Skeletal muscle cell (primary cell): ENCODE measurements around the gene ZNF491.
"Not testable (repeated sequence)": the region's sequence is repeated elsewhere in the genome, so short reads cannot be mapped to it uniquely, and the experiment has no call there.

Source experiments
- DNase-seq: peaks from one replicate; pipeline ENCODE4 v3.0.0-alpha.2; 2010; ENCODE audit warnings: low read depth
- H3K4me3 ChIP-seq: 2 replicates; pipeline ENCODE4 v1.5.1; 2011; ENCODE audit warnings: low read depth, mild to moderate bottlenecking, control low read depth, low read length, moderate library complexity

The ZNF491 gene

DNA sequence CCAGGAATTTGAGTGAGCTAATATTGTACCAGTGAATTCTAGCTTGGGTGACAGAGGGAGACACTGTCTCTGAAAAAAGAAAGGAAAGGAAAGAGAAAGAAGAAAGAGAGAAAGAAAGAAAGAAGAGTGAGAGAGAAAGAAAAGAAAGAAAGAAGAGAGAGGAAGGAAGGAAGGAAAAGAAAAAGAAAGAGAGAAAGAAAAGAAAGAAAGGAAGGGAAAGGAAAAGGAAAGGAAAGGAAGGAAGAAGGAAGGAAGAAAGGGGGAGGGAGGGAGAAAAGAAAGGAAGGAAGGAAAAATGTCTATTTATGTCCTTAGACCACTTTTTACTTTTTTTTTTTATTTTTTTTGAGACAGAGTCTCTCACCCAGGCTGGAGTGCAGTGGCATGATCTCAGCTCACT, 5.4 kb upstream of the ZNF491 start:
- H3K4me3 ChIP-seq = no peak overlapping the region
- no peak for DNase-seq

DNA sequence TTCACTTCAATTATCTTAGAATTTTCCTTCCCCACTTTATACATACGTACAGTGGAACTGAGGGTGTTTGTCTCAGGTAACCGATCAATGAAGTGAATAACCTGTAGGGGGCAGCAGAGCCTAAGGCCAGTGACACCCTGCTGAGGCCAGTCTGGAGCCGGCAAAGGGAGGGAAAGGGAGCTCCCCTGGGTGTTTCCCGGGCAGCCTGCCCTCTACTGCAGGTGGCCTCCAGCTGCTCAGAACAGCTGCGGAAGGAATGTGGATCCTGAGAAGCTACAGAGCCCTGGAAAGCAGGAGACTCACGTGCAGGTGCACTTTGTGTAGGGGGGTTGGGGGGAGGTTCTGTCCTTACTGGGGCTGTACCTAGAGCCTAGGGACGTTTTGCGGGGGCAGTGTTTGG, 832 bp upstream of the ZNF491 start:
- no peak overlapping the region for H3K4me3 ChIP-seq
- peak; percentile 29 for DNase-seq

DNA sequence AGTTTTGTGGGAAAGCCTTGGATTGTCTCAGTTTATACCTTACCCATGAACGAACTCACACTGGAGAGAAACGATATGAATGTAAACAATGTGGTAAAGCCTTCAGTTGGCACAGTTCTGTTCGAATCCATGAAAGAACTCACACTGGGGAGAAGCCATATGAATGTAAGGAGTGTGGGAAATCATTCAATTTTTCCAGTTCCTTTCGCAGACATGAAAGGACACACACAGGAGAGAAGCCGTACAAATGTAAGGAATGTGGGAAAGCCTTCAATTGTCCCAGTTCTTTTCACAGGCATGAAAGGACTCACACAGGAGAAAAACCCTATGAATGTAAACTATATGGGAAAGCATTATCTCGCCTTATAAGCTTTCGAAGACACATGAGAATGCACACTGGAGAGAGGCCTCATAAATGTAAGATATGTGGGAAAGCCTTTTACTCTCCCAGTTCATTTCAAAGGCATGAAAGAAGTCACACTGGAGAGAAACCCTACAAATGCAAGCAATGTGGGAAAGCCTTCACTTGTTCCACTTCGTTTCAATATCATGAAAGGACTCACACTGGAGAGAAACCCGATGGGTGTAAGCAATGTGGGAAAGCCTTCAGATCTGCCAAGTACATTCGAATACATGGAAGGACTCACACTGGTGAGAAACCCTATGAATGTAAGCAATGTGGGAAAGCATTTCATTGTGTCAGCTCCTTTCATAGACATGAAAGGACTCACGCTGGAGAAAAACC, 8.2 kb downstream of the ZNF491 start:
- DNase-seq = no peak
- H3K4me3 ChIP-seq = no peak overlapping the region

- H3K4me3 ChIP-seq = no peak overlapping the region
- no peak for DNase-seq
Measured at GRCh38 chr19:11807099-11807380, 8.7 kb downstream of the ZNF491 start.

DNA sequence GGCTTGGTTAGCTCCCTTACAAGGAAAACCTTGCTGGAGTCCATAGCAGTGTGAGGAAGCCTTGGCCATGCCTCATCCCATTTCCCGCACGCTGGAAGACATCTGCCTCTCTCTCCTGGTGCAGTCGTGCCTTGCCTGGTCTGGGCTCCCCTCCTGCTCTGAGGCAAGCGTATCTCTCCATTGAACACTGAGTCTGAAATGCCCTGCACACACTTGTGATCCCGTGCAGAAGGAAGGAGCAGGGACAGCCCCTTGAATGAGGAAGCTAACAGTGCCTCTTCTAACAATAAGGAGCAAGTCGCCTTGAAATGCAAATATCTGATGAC, 15.3 kb downstream of the ZNF491 start:
- peak overlapping the region; percentile 65 for H3K4me3 ChIP-seq
- no peak for DNase-seq

GRCh38 chr19:11814029-11814699, 15.8 kb downstream of the ZNF491 start, which contains the start of gene ZNF440:
Gene ZNF440, plus strand, starts transcription at chr19:11814273. Its CDS starts 175 bp downstream, at chr19:11814448.
- peak; percentile 78 for DNase-seq
- H3K4me3 ChIP-seq = peak within 1 kb of the TSS; percentile 65

DNA sequence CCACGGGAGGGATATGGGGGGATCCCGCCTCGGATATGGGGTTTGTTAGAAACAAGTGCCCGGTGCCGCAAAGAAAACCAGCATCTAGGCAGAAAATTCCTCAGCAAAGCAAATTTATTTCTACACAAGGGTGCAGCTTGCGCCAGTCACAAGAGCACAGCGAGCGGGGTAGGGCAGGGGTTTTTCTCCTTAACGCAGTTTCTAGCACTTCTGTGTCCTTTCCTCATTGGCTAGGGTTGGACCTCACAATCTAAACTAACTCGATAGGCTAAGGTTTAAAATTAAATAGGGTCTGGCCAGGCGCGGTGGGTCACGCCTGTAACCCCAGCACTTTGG, 16.3 kb downstream of the ZNF491 start:
- H3K4me3 ChIP-seq = peak overlapping the region; percentile 65
- no peak for DNase-seq

GRCh38 chr19:11821474-11822109, 23.3 kb downstream of the ZNF491 start:
- H3K4me3 ChIP-seq = no peak overlapping the region
- DNase-seq = no peak

- DNase-seq, H3K4me3 ChIP-seq: not testable (repeated sequence)
Measured at GRCh38 chr19:11828957-11829876, 30.9 kb downstream of the ZNF491 start.

- no peak overlapping the region for H3K4me3 ChIP-seq
- no peak for DNase-seq
Measured at GRCh38 chr19:11832253-11832912, 34.1 kb downstream of the ZNF491 start.

DNA sequence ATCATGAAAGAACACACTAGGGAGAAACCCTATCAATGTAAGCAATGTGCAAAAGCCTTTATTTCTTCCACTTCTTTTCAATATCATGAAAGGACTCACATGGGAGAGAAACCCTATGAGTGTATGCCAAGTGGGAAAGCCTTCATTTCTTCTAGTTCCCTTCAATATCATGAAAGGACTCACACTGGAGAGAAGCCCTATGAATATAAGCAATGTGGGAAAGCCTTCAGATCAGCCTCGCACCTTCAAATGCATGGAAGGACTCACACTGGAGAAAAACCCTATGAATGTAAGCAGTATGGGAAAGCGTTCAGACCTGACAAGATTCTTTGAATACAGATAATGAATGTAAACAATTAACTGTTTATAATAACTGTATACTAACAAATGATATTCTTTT, 35.2 kb downstream of the ZNF491 start:
- H3K4me3 ChIP-seq = no peak overlapping the region
- no peak for DNase-seq

DNA sequence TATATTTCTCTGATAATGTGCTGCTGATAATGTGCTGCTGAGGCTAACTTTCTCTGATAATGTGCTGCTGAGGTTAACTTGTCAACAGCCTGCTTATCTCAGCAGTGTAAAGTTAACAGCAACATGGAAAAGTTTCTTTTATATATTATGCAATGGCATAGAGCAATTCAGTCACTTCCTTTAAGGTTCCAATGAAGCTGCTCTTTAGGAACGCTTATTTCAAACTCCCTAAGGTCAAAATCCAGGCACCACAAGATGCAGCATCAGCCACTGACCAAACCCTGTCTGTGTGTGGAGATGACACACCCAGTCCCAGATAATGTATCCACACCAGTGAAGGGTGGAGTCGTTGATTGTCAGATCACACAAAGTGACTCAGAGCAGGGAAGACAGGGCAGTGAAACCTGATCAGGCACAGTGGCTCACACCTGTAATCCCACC, 37.3 kb downstream of the ZNF491 start:
- not testable (repeated sequence) for DNase-seq, H3K4me3 ChIP-seq

DNA sequence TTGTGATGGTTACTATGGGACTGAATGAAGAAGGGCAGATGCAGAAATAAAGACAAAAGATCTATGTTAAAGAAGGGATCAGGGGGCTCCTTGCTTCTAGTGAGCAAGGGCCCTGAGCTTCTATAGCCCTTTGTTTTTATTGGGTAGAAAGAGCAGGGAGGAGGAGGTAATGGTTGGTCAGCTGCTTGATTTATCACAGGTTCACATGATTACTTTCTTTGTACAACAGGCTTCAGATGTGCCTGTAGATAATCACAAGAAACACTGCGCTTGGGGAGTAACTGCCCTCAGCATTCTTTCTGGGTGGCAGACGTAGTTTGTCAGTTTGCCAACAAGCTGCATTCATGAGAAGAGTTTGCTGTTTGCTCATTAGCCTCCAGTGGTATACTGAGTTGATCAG, 45.4 kb downstream of the ZNF491 start:
- H3K4me3 ChIP-seq = no peak overlapping the region
- DNase-seq = no peak

- H3K4me3 ChIP-seq, DNase-seq: not testable (repeated sequence)
Measured at GRCh38 chr19:11847615-11848014, 49.3 kb downstream of the ZNF491 start.

DNA sequence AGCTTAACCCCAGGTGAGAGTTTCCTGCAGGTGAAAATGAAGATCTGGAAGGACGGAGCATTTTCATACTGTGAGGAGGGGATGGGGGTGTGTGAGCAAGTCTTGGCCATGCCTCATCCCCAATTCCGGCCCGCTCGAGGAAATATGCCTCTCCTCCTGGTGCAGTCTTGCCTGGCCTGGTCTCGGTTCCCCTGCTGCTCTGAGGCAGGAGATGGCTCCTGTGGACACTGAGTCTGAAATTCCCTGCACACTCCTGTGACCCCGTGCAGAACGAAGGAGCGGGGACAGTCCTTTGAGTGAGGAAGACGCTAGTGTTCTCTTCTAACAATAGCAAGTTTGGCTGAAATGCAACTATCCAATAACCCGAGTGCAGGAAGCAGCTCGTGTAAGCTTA, 49.9 kb downstream of the ZNF491 start:
- DNase-seq = no peak
- H3K4me3 ChIP-seq = peak overlapping the region; percentile 41

DNA sequence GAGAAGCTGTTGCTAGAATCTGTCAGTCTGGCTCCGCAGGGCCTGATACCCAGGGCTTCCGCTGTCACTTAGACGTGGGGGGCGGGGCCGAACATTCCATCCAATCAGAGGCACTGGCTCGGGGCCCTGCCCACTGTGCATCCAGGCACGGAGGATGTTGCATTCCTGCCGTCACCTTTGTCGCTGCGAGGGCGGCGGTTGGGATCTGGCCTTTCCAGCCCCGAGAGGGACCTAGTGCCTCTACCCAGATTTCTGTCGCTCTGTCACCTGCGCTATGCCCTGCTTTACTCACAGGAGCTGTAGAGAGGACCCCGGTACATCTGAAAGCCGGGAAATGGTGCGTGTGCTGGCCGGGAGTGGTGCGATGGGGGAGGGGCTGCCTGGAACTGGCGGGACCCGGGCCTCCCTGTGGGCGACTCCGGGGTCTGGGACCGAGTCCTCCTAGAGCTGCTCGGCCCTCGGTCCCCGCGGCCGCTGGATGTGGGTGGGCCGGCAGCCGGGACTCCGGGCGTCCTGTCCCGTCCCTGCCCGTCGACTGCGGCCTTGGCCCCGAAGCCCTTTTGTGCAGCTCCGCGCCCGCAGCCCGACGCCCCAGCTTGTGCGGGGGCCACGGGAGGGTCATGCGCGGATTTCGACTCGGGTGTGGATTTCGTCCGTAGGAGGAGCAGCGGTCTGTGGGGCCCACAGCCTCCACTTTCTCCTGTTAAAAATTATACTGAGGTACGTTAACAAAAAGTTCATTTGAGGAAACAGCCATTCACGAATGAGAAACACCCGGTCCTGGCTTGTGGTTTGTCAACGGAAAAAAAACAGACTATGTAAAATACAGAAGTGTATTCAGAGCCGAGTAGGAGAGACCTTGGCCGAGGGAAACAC, 50.5 kb downstream of the ZNF491 start, which contains the start of gene ZNF439:
TSS of gene ZNF439 (plus strand) at position 133 of the 876 bp plus-strand sequence. CDS start at position 275, 142 bp downstream.
- peak within 1 kb of the TSS; percentile 41 for H3K4me3 ChIP-seq
- no peak for DNase-seq

DNA sequence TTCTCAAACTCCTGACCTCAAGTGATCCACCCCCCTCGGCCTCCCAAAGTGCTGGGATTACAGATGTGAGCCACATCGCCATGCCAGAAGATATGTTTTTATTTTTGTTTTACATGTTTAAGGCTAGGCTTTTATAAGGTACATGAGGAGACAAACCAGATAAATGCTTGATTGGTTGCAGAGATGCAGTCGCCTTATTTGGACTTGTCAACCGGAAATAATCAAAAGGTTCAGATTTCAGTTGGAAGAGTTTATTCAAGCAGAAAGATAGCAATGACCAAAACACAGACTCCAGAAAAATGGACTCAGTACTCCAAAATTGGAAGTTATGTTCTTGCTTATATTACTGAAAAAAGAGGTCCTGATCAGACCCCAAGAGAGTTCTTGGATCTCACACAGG, 52.0 kb downstream of the ZNF491 start:
- not testable (repeated sequence) for H3K4me3 ChIP-seq, DNase-seq

DNA sequence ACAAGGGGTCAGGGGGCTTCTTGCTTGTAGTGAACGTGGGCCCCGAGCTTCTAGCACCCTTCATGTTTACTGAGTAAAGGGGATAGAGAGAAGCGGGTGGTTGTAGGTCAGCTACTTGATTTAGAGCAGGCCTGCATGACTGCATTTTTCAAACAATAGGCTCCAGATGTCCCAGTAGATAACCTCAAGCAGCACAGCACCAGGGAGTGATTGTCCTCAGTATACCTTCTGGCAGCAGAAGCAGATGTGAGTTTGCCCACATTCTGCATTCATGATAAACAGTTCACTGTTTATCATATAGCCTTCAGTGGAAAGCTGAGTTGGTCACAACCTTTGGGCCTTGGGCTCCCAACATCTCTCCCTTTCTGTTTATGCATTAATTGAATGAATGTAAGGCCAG, 55.0 kb downstream of the ZNF491 start:
- H3K4me3 ChIP-seq = no peak overlapping the region
- no peak for DNase-seq
